WTC11 (cell line): ENCODE results near the gene RPL29. TPM values are rescaled to one million over a fixed set of nuclear protein-coding genes. Genes with fewer than 3 reads are reported as not detected.

Source experiments
- AR ChIP-seq: fragments of 250-450 bp; sonication (Bioruptor Pico); IDR thresholded peaks from 2 replicates; pipeline ENCODE4 v1.9.0; 2021; ENCODE audit warnings: mild to moderate bottlenecking
- CDX4 ChIP-seq: fragments of 250-450 bp; sonication (Bioruptor Pico); IDR thresholded peaks from 2 replicates; pipeline ENCODE4 v1.9.0; 2021; ENCODE audit warnings: moderate library complexity, mild to moderate bottlenecking, inconsistent platforms, borderline replicate concordance
- FOXJ3 ChIP-seq: sonication (generic); formaldehyde crosslinking; IDR thresholded peaks from 2 replicates; pipeline ENCODE4 v1.9.0; 2021; ENCODE audit warnings: missing genetic modification reagents, mild to moderate bottlenecking, borderline replicate concordance
- IRF2 ChIP-seq: sonication (generic); formaldehyde crosslinking; IDR thresholded peaks from 2 replicates; pipeline ENCODE4 v1.8.0; 2022; ENCODE audit warnings: low read depth, missing genetic modification reagents, borderline replicate concordance
- MAX ChIP-seq: sonication (generic); formaldehyde crosslinking; IDR thresholded peaks from 2 replicates; pipeline ENCODE4 v1.8.0; 2022; ENCODE audit warnings: mild to moderate bottlenecking, missing genetic modification reagents
- NFE2L1 ChIP-seq: sonication (generic); formaldehyde crosslinking; IDR thresholded peaks from 2 replicates; pipeline ENCODE4 v1.8.1; 2023; ENCODE audit warnings: missing genetic modification reagents
- NR1H2 ChIP-seq: sonication (generic); formaldehyde crosslinking; IDR thresholded peaks from 2 replicates; pipeline ENCODE4 v1.9.0; 2021; ENCODE audit warnings: mild to moderate bottlenecking, moderate library complexity, missing genetic modification reagents
- SMAD3 ChIP-seq: sonication (generic); formaldehyde crosslinking; IDR thresholded peaks from 2 replicates; pipeline ENCODE4 v1.8.0; 2022; ENCODE audit warnings: missing genetic modification reagents, mild to moderate bottlenecking, borderline replicate concordance
- SOX15 ChIP-seq: fragments of 250-450 bp; sonication (Bioruptor Pico); IDR thresholded peaks from 2 replicates; pipeline ENCODE4 v1.9.0; 2021; ENCODE audit warnings: mild to moderate bottlenecking
- SP1 ChIP-seq: sonication (generic); formaldehyde crosslinking; conservative IDR thresholded peaks from 2 replicates; pipeline ENCODE4 v1.8.1; 2022; ENCODE audit warnings: missing genetic modification reagents
- ZNF138 ChIP-seq: sonication (generic); formaldehyde crosslinking; conservative IDR thresholded peaks from 2 replicates; pipeline ENCODE4 v1.8.1; 2022; ENCODE audit warnings: mild to moderate bottlenecking, moderate library complexity, missing genetic modification reagents
- ZNF281 ChIP-seq: sonication (generic); formaldehyde crosslinking; IDR thresholded peaks from 2 replicates; pipeline ENCODE4 v1.8.0; 2023; ENCODE audit warnings: mild to moderate bottlenecking, missing genetic modification reagents
- total RNA-seq: library from RNA; stranded (reverse); gene quantifications from 3 replicates; pipeline ENCODE4 v1.2.3, GENCODE V29; 2021
- TF ChIP-seq, protein P1 (sequence below): sonication (generic); formaldehyde crosslinking; IDR thresholded peaks from 2 replicates; pipeline ENCODE4 v1.8.1; 2022; ENCODE audit warnings: mild to moderate bottlenecking, missing genetic modification reagents, moderate library complexity, borderline replicate concordance
- TF ChIP-seq, protein P2 (sequence below): fragments of 250-450 bp; sonication (Bioruptor Pico); IDR thresholded peaks from 2 replicates; pipeline ENCODE4 v2.1.2; 2022; ENCODE audit warnings: mild to moderate bottlenecking, moderate library complexity
- TF ChIP-seq, protein P3 (sequence below): sonication (generic); formaldehyde crosslinking; conservative IDR thresholded peaks from 2 replicates; pipeline ENCODE4 v1.8.1; 2022; ENCODE audit warnings: mild to moderate bottlenecking, missing genetic modification reagents
- TF ChIP-seq, protein P4 (sequence below): sonication (generic); formaldehyde crosslinking; IDR thresholded peaks from 2 replicates; pipeline ENCODE4 v1.8.1; 2023; ENCODE audit warnings: mild to moderate bottlenecking, missing genetic modification reagents, borderline replicate concordance
- TF ChIP-seq, protein P5 (sequence below): sonication (generic); formaldehyde crosslinking; IDR thresholded peaks from 2 replicates; pipeline ENCODE4 v1.8.0; 2023; ENCODE audit warnings: missing genetic modification reagents, mild to moderate bottlenecking, borderline replicate concordance

The RPL29 gene
- total RNA-seq, 1 experiment from 2014 or later: 1,343 TPM

DNA sequence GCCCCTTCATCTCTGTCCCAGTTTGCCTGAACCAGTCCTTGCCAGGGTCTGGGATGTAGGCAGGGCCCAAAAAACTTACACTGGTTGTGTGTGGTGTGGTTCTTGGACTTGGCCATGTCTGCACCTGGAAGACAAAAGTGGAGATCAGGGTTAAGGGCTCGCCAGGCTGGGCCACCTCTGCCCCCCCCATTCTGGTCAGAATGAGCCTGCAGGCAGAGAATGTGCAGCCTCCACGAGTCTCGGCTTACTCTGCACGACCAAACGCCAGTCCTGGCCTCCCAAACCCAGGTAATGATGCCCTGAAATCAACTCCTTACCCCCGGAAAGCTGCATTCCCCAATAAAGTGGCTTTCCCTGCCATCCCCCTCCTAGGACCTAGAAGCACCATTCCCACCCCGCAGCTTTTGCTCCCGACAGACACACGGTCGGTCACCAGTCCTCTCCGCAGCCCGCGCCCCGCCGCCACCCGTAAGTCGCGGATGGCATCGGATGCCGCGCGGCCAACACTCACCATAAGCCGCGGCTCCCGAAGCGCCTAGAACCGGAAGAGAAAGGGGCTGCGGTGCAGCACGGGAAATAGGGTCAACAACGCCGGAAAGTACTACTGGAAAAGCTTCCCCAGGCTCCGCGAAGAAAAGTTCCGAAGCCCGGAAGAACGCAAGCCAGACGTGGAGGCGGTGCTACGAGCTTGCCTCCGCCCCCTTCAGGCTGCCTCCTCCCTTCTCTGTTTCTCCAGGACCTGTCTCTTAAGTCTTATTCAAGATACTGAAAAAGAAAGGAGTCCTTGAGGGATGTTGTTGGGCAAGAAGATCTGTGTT lies at the start of gene RPL29 (continued):
- TF ChIP-seq, protein P1, sequence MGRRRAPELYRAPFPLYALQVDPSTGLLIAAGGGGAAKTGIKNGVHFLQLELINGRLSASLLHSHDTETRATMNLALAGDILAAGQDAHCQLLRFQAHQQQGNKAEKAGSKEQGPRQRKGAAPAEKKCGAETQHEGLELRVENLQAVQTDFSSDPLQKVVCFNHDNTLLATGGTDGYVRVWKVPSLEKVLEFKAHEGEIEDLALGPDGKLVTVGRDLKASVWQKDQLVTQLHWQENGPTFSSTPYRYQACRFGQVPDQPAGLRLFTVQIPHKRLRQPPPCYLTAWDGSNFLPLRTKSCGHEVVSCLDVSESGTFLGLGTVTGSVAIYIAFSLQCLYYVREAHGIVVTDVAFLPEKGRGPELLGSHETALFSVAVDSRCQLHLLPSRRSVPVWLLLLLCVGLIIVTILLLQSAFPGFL (CRISPR knock-in tag): no peak
- TF ChIP-seq NR1H2 (no peak), IRF2 (CRISPR knock-in tag) (no peak), SOX15 (no peak), ZNF281 (CRISPR knock-in tag) (peak; percentile 68; the same call in 1 of the 2 replicates), NFE2L1 (CRISPR knock-in tag) (no peak), SMAD3 (CRISPR knock-in tag) (no peak; the same call in 1 of the 2 replicates), FOXJ3 (CRISPR knock-in tag) (no peak), ZNF138 (CRISPR knock-in tag) (no peak), AR (CRISPR knock-in tag) (0 out of 2 replicates have a peak, but pooled peaks have one; percentile 35), CDX4 (CRISPR knock-in tag) (no peak), SP1 (CRISPR knock-in tag) (peak; percentile 90), MAX (CRISPR knock-in tag) (peak; percentile 95)
- TF ChIP-seq, protein P2, sequence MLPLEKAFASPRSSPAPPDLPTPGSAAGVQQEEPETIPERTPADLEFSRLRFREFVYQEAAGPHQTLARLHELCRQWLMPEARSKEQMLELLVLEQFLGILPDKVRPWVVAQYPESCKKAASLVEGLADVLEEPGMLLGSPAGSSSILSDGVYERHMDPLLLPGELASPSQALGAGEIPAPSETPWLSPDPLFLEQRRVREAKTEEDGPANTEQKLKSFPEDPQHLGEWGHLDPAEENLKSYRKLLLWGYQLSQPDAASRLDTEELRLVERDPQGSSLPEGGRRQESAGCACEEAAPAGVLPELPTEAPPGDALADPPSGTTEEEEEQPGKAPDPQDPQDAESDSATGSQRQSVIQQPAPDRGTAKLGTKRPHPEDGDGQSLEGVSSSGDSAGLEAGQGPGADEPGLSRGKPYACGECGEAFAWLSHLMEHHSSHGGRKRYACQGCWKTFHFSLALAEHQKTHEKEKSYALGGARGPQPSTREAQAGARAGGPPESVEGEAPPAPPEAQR (CRISPR knock-in tag): no peak
- TF ChIP-seq, protein P3, sequence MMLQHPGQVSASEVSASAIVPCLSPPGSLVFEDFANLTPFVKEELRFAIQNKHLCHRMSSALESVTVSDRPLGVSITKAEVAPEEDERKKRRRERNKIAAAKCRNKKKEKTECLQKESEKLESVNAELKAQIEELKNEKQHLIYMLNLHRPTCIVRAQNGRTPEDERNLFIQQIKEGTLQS: no peak
- TF ChIP-seq, protein P4, sequence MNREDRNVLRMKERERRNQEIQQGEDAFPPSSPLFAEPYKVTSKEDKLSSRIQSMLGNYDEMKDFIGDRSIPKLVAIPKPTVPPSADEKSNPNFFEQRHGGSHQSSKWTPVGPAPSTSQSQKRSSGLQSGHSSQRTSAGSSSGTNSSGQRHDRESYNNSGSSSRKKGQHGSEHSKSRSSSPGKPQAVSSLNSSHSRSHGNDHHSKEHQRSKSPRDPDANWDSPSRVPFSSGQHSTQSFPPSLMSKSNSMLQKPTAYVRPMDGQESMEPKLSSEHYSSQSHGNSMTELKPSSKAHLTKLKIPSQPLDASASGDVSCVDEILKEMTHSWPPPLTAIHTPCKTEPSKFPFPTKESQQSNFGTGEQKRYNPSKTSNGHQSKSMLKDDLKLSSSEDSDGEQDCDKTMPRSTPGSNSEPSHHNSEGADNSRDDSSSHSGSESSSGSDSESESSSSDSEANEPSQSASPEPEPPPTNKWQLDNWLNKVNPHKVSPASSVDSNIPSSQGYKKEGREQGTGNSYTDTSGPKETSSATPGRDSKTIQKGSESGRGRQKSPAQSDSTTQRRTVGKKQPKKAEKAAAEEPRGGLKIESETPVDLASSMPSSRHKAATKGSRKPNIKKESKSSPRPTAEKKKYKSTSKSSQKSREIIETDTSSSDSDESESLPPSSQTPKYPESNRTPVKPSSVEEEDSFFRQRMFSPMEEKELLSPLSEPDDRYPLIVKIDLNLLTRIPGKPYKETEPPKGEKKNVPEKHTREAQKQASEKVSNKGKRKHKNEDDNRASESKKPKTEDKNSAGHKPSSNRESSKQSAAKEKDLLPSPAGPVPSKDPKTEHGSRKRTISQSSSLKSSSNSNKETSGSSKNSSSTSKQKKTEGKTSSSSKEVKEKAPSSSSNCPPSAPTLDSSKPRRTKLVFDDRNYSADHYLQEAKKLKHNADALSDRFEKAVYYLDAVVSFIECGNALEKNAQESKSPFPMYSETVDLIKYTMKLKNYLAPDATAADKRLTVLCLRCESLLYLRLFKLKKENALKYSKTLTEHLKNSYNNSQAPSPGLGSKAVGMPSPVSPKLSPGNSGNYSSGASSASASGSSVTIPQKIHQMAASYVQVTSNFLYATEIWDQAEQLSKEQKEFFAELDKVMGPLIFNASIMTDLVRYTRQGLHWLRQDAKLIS (CRISPR knock-in tag): peak; percentile 87; the same call in 1 of the 2 replicates
- TF ChIP-seq, protein P5, sequence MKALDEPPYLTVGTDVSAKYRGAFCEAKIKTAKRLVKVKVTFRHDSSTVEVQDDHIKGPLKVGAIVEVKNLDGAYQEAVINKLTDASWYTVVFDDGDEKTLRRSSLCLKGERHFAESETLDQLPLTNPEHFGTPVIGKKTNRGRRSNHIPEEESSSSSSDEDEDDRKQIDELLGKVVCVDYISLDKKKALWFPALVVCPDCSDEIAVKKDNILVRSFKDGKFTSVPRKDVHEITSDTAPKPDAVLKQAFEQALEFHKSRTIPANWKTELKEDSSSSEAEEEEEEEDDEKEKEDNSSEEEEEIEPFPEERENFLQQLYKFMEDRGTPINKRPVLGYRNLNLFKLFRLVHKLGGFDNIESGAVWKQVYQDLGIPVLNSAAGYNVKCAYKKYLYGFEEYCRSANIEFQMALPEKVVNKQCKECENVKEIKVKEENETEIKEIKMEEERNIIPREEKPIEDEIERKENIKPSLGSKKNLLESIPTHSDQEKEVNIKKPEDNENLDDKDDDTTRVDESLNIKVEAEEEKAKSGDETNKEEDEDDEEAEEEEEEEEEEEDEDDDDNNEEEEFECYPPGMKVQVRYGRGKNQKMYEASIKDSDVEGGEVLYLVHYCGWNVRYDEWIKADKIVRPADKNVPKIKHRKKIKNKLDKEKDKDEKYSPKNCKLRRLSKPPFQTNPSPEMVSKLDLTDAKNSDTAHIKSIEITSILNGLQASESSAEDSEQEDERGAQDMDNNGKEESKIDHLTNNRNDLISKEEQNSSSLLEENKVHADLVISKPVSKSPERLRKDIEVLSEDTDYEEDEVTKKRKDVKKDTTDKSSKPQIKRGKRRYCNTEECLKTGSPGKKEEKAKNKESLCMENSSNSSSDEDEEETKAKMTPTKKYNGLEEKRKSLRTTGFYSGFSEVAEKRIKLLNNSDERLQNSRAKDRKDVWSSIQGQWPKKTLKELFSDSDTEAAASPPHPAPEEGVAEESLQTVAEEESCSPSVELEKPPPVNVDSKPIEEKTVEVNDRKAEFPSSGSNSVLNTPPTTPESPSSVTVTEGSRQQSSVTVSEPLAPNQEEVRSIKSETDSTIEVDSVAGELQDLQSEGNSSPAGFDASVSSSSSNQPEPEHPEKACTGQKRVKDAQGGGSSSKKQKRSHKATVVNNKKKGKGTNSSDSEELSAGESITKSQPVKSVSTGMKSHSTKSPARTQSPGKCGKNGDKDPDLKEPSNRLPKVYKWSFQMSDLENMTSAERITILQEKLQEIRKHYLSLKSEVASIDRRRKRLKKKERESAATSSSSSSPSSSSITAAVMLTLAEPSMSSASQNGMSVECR (CRISPR knock-in tag): peak; percentile 94
